Erythroblast (primary cell): ENCODE results near the gene RETREG1.
A peak's percentile ranks its signal among the peaks of the same experiment; 100 is the strongest.

Source experiments
- DNase-seq, 2 experiments: peaks; one replicate each; lab custom pipeline; 2025; lab: John Stamatoyannopoulos, UW
- GATA1 ChIP-seq: IDR thresholded peaks from 2 replicates; pipeline ENCODE4 v1.6.1; 2011; ENCODE audit warnings: low read depth, mild to moderate bottlenecking, control low read depth, low read length, moderate library complexity
- POLR2A ChIP-seq: IDR thresholded peaks from 2 replicates; pipeline ENCODE4 v1.6.1; 2011; ENCODE audit warnings: mild to moderate bottlenecking, low read length

RETREG1 gene

DNA sequence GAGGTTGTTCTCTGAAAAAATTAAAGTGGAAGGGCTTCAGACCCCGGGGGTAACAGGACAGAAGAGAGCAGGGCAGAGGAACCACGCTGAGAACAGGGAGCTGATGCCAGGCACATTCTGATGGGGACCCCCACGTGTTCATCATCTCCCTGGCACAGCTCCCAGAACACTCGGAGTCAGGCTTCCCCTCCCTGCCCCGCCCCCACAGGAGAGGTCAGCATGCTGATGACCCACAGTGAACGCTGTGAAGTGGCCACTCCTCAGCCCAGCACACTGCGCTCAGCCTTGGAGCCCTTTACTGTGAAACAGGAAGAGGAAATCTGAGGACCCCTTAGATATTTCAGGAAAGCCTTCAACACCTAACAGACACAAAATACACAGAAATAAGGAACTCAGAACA lies 16.4 kb downstream of the RETREG1 start:
- TF ChIP-seq POLR2A (no peak), GATA1 (no peak)
- DNase-seq, result peak in 1 of 2 experiments; percentile 4

DNA sequence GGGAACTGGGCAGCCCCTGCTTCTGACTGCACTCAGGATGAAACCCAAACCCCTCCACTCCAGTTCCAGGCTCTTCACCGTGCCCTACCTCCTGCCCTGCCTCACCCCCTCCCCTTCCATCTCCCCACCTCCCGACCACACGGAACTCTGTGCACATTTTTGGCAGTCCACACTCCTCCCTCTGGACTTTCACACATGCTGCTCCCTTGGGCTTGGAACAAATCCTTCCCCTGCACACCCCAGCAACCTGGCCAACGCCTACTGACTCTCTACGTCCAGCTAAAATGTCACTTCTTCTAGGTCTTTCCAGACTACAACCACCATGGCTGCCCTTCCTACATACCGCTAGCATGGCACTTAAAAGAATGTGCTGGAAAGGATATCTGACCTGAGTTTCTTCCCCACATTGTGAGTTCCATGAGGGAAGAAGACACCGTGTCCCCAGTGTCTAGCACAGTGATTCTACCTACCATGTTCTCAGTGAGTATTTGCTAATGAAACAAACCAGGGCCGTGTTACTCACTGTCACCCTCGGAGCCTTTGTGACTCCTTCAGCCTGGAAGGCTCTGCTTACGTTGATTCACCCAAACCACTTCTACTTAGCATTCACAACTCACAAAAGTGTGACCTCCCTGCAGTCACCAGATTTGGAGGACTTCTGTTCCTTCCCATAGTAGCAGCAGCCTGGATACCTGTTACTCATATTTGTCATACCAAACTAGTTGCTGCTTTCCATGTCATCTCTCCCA lies 18.7 kb downstream of the RETREG1 start:
- no peak for DNase-seq
- TF ChIP-seq GATA1, result no peak
- TF ChIP-seq POLR2A, result no peak

DNA sequence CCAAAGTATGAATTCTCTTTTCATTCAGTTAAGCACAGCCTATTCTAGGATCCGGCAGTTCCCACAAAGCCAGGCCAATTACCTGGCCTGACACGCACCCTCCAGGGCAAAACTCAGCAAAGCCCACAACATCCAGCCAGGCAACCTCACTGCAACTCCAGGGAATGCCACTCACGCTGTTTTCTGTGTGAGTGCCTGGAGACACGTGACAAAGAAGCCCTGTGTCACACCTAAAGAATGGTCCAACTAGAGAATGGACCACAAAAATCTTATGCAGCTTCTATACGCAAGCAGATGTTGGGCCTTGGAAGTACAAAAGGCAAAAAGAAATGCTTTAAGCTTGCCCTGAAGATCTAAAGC lies 20.2 kb downstream of the RETREG1 start:
- no peak for DNase-seq
- TF ChIP-seq POLR2A (no peak), GATA1 (no peak)

DNA sequence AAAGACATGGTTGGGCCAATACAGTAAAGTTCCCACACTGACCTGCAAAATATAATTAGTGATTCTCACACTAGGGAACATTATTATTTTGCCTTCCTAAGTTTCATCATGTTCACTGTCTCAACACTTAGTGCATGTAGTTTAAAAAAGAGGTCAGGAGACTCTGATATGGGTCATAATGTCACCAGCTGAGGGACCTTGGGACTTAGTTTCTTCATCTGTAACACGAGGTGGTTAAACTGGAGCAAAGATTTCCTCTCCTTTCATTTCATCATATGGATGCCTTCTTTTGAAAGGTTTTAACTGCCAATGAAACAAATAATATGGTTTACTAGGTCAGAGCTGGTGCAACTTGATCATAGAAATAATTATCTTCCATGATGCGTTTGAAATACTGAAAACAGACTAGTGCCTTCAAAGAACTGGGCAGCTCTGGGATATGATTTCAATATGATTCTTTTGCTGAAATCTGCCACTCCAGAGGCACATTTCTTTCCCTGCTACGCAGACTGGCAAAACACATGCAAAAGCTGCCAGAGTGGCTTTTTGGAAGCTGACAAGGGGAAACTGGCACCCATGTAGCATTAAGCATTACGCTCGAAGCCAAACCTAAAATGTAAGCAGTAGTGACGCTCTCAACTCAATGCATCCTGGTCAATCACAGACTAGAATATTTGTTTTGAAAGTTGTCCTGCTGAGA lies 20.8 kb downstream of the RETREG1 start:
- no peak for TF ChIP-seq GATA1
- no peak for TF ChIP-seq POLR2A
- DNase-seq, result no peak

DNA sequence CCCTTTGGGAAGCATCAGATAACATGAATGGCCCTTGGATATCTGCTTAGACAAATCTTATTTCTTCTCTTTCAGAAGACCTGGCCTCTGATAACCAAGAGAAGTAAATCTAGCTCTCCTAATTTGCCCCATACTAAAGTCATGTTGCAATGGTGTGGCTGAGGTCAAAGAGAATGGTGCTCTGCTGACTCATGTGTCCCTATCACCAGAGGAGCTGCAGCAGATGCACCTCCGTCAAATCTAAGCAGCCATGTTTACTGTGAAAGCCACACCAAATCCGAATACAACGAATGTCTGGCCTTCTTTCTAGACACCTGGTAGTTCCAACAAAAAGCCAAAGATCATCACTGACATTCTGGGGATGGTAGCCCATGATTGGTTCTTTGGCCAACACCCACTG lies 23.2 kb downstream of the RETREG1 start:
- no peak for TF ChIP-seq POLR2A
- TF ChIP-seq GATA1, result no peak
- DNase-seq, result no peak

DNA sequence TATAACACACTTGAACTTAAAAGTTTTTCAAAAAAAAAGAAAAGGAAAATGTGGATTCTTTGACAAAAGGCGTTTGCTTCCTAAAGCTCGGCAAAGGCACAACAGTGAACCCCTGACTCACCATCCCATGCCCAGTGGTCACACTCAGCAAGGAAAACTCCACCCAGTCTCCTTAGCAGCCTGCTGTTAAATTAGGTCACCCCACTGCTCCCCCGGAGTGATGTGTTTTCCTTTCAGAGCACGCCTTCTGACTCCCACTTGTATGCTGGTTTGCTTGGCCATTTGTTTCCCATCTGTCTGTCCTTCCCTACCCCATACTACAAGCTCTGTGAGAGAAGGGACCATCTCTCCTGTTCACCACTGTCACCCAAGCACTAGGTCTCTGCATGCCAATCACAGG lies 23.8 kb downstream of the RETREG1 start:
- no peak for DNase-seq
- TF ChIP-seq POLR2A (no peak), GATA1 (no peak)

DNA sequence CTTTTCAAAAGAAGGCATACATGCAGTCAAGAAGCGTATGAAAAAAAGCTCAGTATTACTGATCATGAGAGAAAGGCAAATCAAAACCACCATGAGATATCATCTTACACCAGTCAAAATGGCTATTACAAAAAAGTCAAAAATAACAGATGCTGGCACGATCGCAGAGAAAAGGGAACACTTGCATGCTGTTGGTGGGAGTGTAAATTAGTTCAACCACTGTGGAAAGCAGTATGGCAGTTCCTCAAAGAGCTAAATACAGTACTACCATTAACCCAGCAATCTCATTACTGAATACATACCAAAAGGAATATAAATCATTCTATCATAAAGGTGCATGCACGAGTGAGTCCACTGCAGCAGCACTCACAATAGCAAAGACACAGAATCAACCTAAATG lies 24.5 kb downstream of the RETREG1 start:
- no peak for DNase-seq
- TF ChIP-seq GATA1 (no peak), POLR2A (no peak)

DNA sequence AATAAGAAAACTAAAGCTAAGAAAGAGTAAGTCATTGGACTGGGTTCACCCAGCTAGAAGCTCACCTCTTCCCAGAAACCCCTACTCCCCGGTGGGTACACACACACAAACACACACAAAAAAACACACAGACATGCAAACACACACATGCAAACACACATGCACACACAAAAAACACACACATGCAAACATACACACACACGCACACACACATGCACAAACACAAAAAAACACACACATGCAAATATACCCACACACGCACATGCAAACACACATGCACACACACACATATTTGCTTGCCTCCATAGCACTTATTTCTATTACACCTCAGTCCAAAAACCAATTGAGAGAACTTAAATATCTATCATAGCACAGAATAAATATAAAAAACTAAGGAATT lies 26.1 kb downstream of the RETREG1 start:
- TF ChIP-seq GATA1 (no peak), POLR2A (no peak)
- DNase-seq, result no peak

DNA sequence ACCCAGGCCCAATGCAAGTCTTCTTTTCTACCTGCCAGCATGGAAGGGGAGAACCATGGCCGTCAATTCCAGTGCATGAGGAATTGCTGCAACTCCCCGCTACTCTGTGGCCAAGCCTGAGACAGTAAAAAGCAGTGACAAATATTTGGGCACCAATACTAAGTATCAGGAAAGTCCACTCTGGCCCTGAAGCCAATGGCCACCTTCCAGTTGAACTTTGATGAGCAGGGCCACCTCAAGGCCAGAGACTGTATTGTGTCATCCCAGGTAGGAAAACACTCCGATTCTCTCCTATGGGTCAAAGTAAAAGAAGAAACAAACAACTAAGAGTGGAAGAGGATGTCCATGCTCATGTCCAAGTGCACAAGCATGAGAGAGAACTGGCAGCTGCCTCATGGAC lies 27.1 kb downstream of the RETREG1 start:
- DNase-seq, result no peak
- TF ChIP-seq POLR2A (no peak), GATA1 (no peak)

DNA sequence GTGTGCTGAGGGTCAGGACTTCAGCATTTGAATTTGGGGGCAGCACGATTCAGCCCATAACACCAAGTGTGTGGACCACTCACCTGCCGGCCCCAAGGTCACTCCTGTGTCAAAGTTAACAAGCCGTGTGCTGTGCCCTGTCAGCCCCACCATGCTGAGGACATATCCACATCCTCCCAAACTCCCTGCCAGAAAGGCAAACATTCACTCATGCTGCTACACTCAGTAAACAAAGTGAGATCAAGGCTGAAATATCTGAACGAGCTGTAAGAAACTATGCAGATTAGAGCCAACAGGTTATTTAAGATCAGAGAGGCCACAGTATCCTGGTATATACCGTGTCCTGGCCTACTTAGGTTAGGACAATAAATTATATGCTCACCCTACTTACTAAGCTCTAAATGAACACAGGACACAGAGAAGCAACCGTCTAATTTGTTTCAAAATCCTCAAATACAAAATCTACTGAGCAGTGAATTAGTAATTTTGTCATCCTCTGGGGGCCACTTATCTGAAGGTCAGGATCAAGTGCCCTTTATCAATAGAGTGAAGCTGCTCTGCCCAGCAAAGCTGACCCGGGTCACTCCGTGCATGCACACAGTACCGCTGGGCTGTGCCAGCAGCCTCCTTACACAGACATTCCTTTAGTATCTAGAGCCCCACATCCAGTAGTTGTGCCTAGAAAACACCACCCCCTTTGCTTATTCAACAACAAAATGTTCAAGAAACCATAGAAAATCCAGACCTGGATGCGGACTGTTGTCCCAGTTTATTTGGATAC lies 28.2 kb downstream of the RETREG1 start:
- DNase-seq, result no peak
- no peak for TF ChIP-seq POLR2A
- TF ChIP-seq GATA1, result no peak

DNA sequence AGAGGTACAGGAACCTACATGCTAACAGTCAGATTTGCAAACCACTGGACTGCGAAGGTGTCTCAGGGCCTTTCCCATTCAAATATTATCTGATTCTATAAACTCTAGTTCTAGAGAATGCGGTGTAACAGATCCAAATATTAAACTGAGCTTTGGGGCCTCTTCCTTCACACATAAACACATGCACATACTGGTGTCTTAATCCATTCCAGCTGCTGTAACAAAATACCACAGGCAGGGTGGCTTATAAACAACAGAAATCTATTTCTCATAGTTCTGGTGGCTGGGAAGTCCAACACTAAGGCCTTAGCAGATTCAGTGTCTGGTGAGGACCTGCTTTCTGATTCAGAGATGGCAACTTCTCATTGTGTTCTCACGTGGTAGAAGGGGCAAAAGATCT lies 30.2 kb downstream of the RETREG1 start:
- DNase-seq, result no peak
- TF ChIP-seq GATA1 (no peak), POLR2A (no peak)

DNA sequence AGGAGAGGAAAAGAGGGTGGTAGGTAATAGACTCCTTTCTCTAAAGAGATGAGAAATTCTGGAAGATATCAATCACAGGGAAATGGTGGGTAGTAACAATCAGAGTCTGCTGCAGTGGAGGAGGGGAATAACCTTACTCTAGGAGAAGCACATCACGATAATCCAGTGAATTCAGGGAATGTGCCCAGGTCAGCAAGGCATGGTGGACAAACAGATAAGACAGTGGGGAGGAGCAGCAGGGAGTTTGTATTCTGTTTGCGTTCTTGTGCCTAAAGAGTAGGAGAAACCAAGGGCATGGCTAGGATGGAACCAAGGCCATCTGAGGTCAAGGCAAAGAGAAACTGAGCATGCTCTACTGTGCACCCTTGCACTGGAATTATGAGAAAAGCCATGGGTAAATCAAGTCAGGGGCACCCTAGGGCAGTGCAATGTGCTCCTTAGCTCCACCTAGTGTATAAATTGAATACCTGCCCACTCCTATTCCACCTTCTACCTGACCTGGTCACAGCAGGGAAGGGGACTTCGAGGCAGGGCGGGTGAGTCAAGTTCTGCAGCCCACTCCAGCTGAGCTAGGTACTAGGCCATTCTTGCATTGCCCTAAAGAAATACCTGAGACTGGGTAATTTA lies 31.6 kb downstream of the RETREG1 start:
- DNase-seq, result peak in 1 of 2 experiments; percentile 1
- no peak for TF ChIP-seq POLR2A
- TF ChIP-seq GATA1, result no peak

DNA sequence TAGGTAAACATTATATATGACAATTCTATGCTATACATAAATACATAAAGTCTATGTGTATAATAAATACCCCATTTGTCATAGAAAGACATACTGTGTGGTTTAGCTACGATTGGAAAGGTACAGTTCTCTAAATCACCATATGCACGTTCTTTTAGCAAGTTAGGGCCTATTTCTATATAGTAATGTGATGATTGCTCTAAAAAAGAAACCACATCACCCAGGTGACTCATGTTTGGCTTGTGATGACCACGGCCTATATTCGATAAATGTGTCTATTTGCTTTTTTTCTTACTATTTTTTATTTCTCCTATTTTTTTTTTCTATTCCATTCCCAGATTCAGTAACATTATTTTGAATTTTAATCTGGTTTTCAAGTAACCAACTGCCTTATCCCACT lies 34.7 kb downstream of the RETREG1 start:
- DNase-seq, result no peak
- TF ChIP-seq POLR2A, result no peak
- TF ChIP-seq GATA1, result no peak
